Measurements from ENCODE around the gene SLC8B1.
A peak's percentile ranks its signal among the peaks of the same experiment; 100 is the strongest.

Gene SLC8B1

DNA sequence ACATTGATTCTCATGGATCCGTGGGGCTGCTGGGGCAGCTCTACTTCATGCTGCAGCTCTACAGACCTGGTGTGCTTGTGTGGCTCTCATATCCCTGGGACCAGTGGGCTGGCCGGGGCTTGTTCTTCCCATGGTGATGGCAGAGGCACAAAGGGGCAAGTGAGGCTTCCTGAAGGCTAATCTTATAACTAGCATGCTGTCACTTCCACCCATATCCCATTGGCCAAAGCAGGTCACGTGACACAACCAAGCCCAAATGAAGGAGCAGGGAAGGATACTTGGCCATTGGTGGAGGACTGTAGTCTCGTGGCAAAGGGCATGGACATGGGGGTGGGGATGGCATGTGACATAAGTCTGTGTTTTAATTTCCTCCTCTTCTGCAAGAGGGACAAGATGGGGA, 33.4 kb upstream of the SLC8B1 start:
- peaks cover 2% of the 10 kb centered on the region for H3K27me3 Mint-ChIP-seq (ENCODE audit: low read depth, poor library complexity)
- no peak overlapping the region for H3K4me3 Mint-ChIP-seq
- H3K36me3 Mint-ChIP-seq (ENCODE audit: low read depth), result peaks cover 7% of the 10 kb centered on the region
- TF ChIP-seq CTCF (IDR thresholded peaks at IDR 0.05), result no peak
- H3K27ac Mint-ChIP-seq, result no peak overlapping the region
- no peak for DNase-seq
- no peaks in the 10 kb centered on the region for H3K9me3 Mint-ChIP-seq
- no peaks in the 10 kb centered on the region for H3K4me1 Mint-ChIP-seq

DNA sequence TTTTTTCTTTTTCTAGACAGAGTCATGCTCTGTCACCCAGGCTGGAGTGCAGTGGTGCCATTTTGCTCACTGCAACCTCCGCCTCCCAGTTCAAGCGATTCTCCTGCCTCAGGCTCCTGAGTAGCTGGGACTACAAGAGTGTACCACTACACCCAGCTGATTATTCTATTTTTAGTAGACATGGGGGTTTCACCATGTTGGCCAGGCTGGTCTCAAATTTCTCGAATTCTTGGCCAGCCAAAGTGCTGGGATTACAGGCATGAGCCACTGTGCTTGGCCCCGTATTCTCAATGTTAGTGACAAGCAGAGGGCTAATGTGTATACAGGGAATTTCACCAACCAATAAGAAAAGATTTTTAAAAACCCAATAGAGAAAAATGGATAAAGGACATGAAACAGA, 31.9 kb upstream of the SLC8B1 start:
- H3K36me3 Mint-ChIP-seq (ENCODE audit: low read depth), result peaks cover under 1% of the 10 kb centered on the region
- H3K27me3 Mint-ChIP-seq (ENCODE audit: low read depth, poor library complexity), result peaks cover 2% of the 10 kb centered on the region
- TF ChIP-seq CTCF (IDR thresholded peaks at IDR 0.05), result no peak
- H3K4me3 Mint-ChIP-seq, result no peak overlapping the region
- no peak overlapping the region for H3K27ac Mint-ChIP-seq
- no peaks in the 10 kb centered on the region for H3K4me1 Mint-ChIP-seq
- no peak for DNase-seq
- H3K9me3 Mint-ChIP-seq, result no peaks in the 10 kb centered on the region

DNA sequence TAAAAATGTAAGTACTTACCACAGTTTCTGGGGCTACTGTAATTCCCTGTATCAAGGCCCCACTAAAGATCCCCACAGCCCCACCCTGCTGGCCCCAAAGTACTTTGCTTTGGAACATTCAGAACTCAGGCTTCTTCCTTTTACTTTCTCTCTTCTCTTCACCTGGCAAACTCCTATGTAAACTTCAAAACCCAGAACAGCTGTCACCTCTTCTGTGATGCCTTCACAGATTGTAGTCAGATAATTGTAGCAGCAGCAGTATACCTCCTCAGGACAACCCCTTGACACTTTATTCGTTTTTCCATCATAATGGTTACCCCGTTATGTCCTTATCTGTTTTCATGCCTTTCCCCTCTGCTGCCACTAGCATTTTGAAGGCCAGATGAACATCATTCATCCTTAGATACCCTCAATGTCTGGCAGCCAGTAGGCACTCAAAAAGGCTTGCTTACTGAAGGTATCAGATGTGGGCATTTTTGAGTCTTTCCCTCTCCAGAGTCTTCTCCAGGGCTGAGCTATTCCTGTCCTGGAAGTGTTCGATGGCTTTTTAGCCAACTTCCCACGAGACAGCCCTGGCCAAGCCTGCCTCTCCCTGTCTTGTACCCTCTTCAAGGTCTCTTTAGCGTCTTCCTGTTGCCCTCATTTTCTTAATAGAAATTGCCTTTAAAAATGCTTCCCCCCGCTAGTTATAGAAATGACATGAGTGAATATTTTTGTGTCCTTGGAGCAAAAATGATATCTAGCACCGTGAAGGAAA, 30.9 kb upstream of the SLC8B1 start:
- DNase-seq, result no peak
- no peak for TF ChIP-seq CTCF (IDR thresholded peaks at IDR 0.05)
- peaks cover 4% of the 10 kb centered on the region for H3K36me3 Mint-ChIP-seq (ENCODE audit: low read depth)
- H3K9me3 Mint-ChIP-seq, result no peaks in the 10 kb centered on the region
- no peaks in the 10 kb centered on the region for H3K4me1 Mint-ChIP-seq
- peaks cover 2% of the 10 kb centered on the region for H3K27me3 Mint-ChIP-seq (ENCODE audit: low read depth, poor library complexity)
- H3K4me3 Mint-ChIP-seq, result no peak overlapping the region
- no peak overlapping the region for H3K27ac Mint-ChIP-seq

DNA sequence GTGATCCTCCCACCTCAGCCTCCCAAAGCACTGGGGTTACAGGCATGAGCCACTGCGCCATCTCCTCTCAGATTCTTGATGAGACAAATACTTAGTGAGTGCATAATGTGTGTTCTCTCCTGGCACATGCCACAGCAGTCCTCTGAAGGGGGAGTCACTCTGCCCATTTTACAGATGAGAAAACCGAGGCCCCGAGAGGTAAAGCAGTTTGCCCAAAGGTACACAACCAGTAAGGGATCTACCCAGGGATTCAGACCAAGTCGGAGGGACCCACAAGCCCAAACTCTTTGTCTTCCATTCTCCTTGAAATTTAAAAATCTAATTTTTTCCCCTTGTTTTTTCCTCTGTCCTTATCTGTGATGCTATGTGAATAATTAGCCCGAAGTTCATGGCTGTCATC, 29.8 kb upstream of the SLC8B1 start:
- Mint-ChIP-seq H3K36me3 (ENCODE audit: low read depth) (peaks cover 4% of the 10 kb centered on the region), H3K9me3 (no peaks in the 10 kb centered on the region), H3K4me1 (peaks cover 5% of the 10 kb centered on the region), H3K27me3 (ENCODE audit: low read depth, poor library complexity) (peaks cover 2% of the 10 kb centered on the region), H3K4me3 (no peak overlapping the region), H3K27ac (peak overlapping the region; percentile 61)
- DNase-seq, result no peak
- TF ChIP-seq CTCF (IDR thresholded peaks at IDR 0.05), result no peak

GRCh38 chr12:113361574-113362370, 26.9 kb upstream of the SLC8B1 start:
- H3K4me1 Mint-ChIP-seq, result peaks cover 17% of the 10 kb centered on the region
- H3K9me3 Mint-ChIP-seq, result no peaks in the 10 kb centered on the region
- H3K27me3 Mint-ChIP-seq (ENCODE audit: low read depth, poor library complexity), result peaks cover 6% of the 10 kb centered on the region
- no peak for TF ChIP-seq CTCF (IDR thresholded peaks at IDR 0.05)
- H3K36me3 Mint-ChIP-seq (ENCODE audit: low read depth), result peaks cover 4% of the 10 kb centered on the region
- H3K27ac Mint-ChIP-seq, result no peak overlapping the region
- H3K4me3 Mint-ChIP-seq, result no peak overlapping the region
- no peak for DNase-seq

Data from nephron progenitor cell (in vitro differentiated cells).